Subcutaneous adipose tissue (tissue), 4 donors: ENCODE data around the gene IQCE. TPM values are rescaled to one million over a fixed set of nuclear protein-coding genes. Genes with fewer than 3 reads are reported as not detected.

Experiments
- CTCF ChIP-seq: fragments of 450-650 bp; IDR thresholded peaks from one replicate; pipeline ENCODE4 v1.5.1; 2016; ENCODE audit warnings: low read depth, mild to moderate bottlenecking, control low read depth, antibody characterized with exemption, moderate library complexity
- total RNA-seq, 4 donors: library from RNA; depleted of rRNA; stranded (reverse); fragments of >200 nt; gene quantifications; one replicate each; pipeline ENCODE4 v1.1.0, GENCODE V29; 2016

The IQCE gene
- total RNA-seq, 4 donors from 2014 or later, result 9.0 to 20.7 (median 12.6) TPM

GRCh38 chr7:2651336-2651735 lies 92.6 kb downstream of the IQCE start:
- TF ChIP-seq CTCF, result no peak

- no peak for TF ChIP-seq CTCF
Measured at GRCh38 chr7:2651847-2652735, 93.3 kb downstream of the IQCE start.

DNA sequence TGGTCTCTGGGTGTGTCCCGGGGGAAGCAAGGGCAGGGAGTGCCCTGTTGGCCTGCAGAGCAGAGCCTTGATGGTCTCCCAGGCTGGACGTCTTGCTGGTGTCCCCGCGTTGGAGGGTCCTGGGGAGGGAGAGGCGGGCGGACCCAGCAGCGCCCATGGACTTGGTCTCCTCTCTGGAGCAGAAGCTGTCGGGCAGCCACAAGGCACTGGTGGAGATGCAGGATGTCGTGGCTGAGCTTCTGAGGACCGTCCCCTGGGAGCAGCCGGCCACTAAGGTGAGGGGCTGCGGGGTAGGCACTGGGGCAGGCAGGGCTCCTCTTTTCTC lies 93.9 kb downstream of the IQCE start:
- TF ChIP-seq CTCF, result no peak

- TF ChIP-seq CTCF, result no peak
Measured at GRCh38 chr7:2654059-2654458, 95.3 kb downstream of the IQCE start.

GRCh38 chr7:2655870-2656614 lies 97.3 kb downstream of the IQCE start:
- no peak for TF ChIP-seq CTCF

- no peak for TF ChIP-seq CTCF
Measured at GRCh38 chr7:2657208-2657607, 98.4 kb downstream of the IQCE start.

DNA sequence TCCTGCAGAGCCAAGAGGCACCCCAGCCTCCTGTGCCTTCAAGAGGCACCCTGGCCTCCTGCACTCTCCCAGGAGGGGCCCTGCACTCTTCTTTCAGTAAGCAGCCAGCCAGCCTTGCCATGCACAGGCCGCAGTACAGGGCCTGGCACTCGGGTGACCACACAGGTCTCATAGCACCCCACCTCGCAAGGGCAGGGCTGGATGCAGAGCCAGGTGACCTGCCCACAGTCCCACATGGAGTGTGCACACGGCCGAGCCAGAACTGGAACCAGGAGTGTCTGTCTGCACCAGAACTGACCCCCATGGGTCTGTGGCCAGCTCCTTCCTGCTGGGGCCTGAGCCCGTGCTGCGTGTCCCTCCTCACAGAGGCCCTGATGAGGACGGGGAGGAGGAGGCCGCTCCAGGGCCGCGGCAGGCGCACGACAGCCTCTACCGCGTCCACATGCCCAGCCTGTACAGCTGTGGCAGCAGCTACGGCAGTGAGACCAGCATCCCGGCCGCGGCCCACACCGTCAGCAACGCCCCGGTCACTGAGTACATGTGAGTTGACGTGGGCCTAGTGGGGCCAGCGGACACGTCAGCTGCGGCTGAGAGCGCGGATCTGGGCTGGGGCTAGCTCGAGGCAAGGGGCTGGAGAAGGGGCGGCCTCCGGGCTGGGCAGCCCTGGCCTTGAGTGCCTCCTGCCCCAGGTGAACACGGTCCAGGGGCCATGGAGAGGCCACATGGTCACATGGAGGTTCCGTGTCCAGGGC lies 99.3 kb downstream of the IQCE start:
- TF ChIP-seq CTCF, result no peak
